Pancreas (tissue), 10 donors: ENCODE results near the gene ARHGAP35. TPM values are rescaled to one million over a fixed set of nuclear protein-coding genes. Genes with fewer than 3 reads are reported as not detected.
"Not testable (repeated sequence)": the region's sequence is repeated elsewhere in the genome, so short reads cannot be mapped to it uniquely, and the experiment has no call there.

ENCODE experiments used
- ATAC-seq, 4 donors: fragments of 200-7000 bp; cut with Tn5 transposase; one replicate each; pipeline versions ENCODE4 v1.8.0 to v1.9.1; 2020; ENCODE audit warnings: mild to moderate bottlenecking in 4 of 4, moderate library complexity in 4 of 4
- DNase-seq, 6 donors: peaks; one replicate each; pipeline ENCODE4 v3.0.0-alpha.2; 2020
- FAIRE-seq: peaks from 2 replicates; lab custom pipeline; 2012; peaks lifted over from hg19 to GRCh38; lab: Jason Lieb, UNC
- H3K27ac ChIP-seq, 4 donors: fragments of 200-600 bp; sonication (generic); 1 replicate in 3 of 4; 2 replicates in 1 of 4; pipeline versions ENCODE4 v1.5.0 to v1.8.0; 2020
- H3K27me3 ChIP-seq, 4 donors: fragments of 200-600 bp; one replicate each; pipeline ENCODE4 v1.8.0; 2021
- H3K36me3 ChIP-seq, 3 donors: fragments of 200-600 bp; sonication (generic) in 1 of 3; one replicate each; pipeline versions ENCODE4 v1.5.0 to v1.8.0; 2020 to 2021
- H3K4me1 ChIP-seq, 3 donors: fragments of 200-600 bp; one replicate each; pipeline ENCODE4 v1.8.0; 2021
- H3K4me3 ChIP-seq, 4 donors: fragments of 200-600 bp; sonication (generic) in 2 of 4; one replicate each; pipeline versions ENCODE4 v1.5.0 to v1.8.0; 2020 to 2021
- H3K9me3 ChIP-seq, 4 donors: fragments of 200-600 bp; one replicate each; pipeline ENCODE4 v1.8.0; 2021
- CTCF ChIP-seq, 4 donors: fragments of 200-600 bp; sonication (generic) in 3 of 4; IDR thresholded peaks; one replicate each; pipeline versions ENCODE4 v1.5.0 to v1.8.0; 2021; ENCODE audit warnings: antibody characterized with exemption in 4 of 4
- WGBS, 2 donors: extraction: QIAGEN DNeasy Blood & Tissue Kit; methylation state at CpG; one replicate each; pipeline ENCODE4 v1.1.7; 2013; 5-methylcytosine and 5-hydroxymethylcytosine counted together
- intact Hi-C, 3 donors: fragments of 100-400 bp; cut with DNase I; formaldehyde crosslinking; loops; one replicate each; pipeline versions ENCODE4 v1.11.1 to v1.14.2; 2022
- polyA plus RNA-seq, 2 donors: library from polyadenylated mRNA; stranded (reverse); fragments of 200-250 nt; gene quantifications; one replicate each; pipeline ENCODE4 v1.2.3, GENCODE V29; 2013
- total RNA-seq, 6 donors: library from RNA; stranded (reverse); fragmentation: NEBNext Ultra II Directional in 4 of 6; extraction: Animal tissue kit (Norgen Biotek cat#: 25700) in 4 of 6; gene quantifications; one replicate each; pipeline versions ENCODE4 v1.2.1 to v1.2.4, GENCODE V29; 2021 to 2023
- donor health status: healthy with polysubstance abuse.
- donor health status: DM: no; HTN: no; CAD: no; lungs with moderate emphysema.
- donor health status: DM: no; HTN: no; CAD: no.
- donor health status: control.
- donor health status: control.
- donor health status: Bipolar disorder and iron deficiency.
- donor health status: DM: yes; HTN: yes; CAD: no.
- donor health status: DM: no; HTN: no; CAD: no.
- donor health status: DM: no; HTN: no; CAD: no.
- donor health status: DM: yes; HTN: yes; CAD: no.

ARHGAP35 gene
- total and polyA plus RNA-seq, 8 donors: 8.4 to 26.8 (median 18.9) TPM

GRCh38 chr19:46818812-46819211 lies 42.0 kb upstream of the ARHGAP35 start:
- Histone ChIP-seq H3K4me3 (no peak overlapping the region), H3K27ac (no peak overlapping the region), H3K36me3 (no peaks in the 10 kb centered on the region), H3K4me1 (no peaks in the 10 kb centered on the region), H3K27me3 (no peaks in the 10 kb centered on the region), H3K9me3 (no peaks in the 10 kb centered on the region)
- 82 to 89% methylated on average over 2 of the region's 2 CpGs for WGBS, 2 donors
- DNase-seq: no peak
- TF ChIP-seq CTCF (IDR thresholded peaks at IDR 0.05): no peak
- intact Hi-C loops: no loop called here
- no peak for ATAC-seq
- no peak for FAIRE-seq

GRCh38 chr19:46821512-46822409 lies 39.0 kb upstream of the ARHGAP35 start:
- Histone ChIP-seq H3K27ac (no peak overlapping the region), H3K9me3 (no peaks in the 10 kb centered on the region), H3K27me3 (no peaks in the 10 kb centered on the region), H3K36me3 (no peaks in the 10 kb centered on the region), H3K4me1 (no peaks in the 10 kb centered on the region), H3K4me3 (no peak overlapping the region)
- intact Hi-C loops: no loop called here
- TF ChIP-seq CTCF (IDR thresholded peaks at IDR 0.05): no peak
- FAIRE-seq (no peak), ATAC-seq (peak in 2 of 4 donors; percentile 19 to 56), DNase-seq (peak in 1 of 6 donors; percentile 52)
- 76 to 84% methylated on average over 17 to 18 of the region's 18 CpGs for WGBS, 2 donors

- H3K4me1 ChIP-seq, DNase-seq, H3K27me3 ChIP-seq, ATAC-seq, intact Hi-C loops, H3K9me3 ChIP-seq, H3K36me3 ChIP-seq, FAIRE-seq, H3K4me3 ChIP-seq, H3K27ac ChIP-seq: not testable (repeated sequence)
- 89 to 98% methylated on average over 4 of the region's 4 CpGs for WGBS, 2 donors
Measured at GRCh38 chr19:46822410-46822787, 38.4 kb upstream of the ARHGAP35 start.

GRCh38 chr19:46823049-46823448 lies 37.7 kb upstream of the ARHGAP35 start:
- intact Hi-C loops: no loop called here
- ATAC-seq (no peak), DNase-seq (no peak), FAIRE-seq (no peak)
- Histone ChIP-seq H3K27me3 (no peaks in the 10 kb centered on the region), H3K36me3 (no peaks in the 10 kb centered on the region), H3K27ac (no peak overlapping the region), H3K4me3 (no peak overlapping the region), H3K9me3 (no peaks in the 10 kb centered on the region), H3K4me1 (no peaks in the 10 kb centered on the region)
- TF ChIP-seq CTCF (IDR thresholded peaks at IDR 0.05): no peak
- 86 to 91% methylated on average over 4 to 6 of the region's 6 CpGs for WGBS, 2 donors

GRCh38 chr19:46824890-46825730 lies 35.7 kb upstream of the ARHGAP35 start:
- ATAC-seq: peak in 2 of 4 donors; percentile 40 to 77
- no peak for TF ChIP-seq CTCF (IDR thresholded peaks at IDR 0.05)
- 80 to 86% methylated on average over 21 of the region's 21 CpGs for WGBS, 2 donors
- Histone ChIP-seq H3K9me3 (no peaks in the 10 kb centered on the region), H3K36me3 (no peaks in the 10 kb centered on the region), H3K27me3 (no peaks in the 10 kb centered on the region), H3K4me1 (no peaks in the 10 kb centered on the region), H3K27ac (no peak overlapping the region), H3K4me3 (no peak overlapping the region)
- no peak for FAIRE-seq
- no peak for DNase-seq
- intact Hi-C loops: no loop called here
